Fibroblast of skin of left biceps (primary cell): ENCODE measurements around the gene CISH.

Source experiments
- DNase-seq, 2 experiments: peaks; one replicate each; pipeline ENCODE4 v3.0.0-alpha.2; 2013; ENCODE audit warnings: low read depth in 2 of 2

Gene CISH, protein sequence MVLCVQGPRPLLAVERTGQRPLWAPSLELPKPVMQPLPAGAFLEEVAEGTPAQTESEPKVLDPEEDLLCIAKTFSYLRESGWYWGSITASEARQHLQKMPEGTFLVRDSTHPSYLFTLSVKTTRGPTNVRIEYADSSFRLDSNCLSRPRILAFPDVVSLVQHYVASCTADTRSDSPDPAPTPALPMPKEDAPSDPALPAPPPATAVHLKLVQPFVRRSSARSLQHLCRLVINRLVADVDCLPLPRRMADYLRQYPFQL

DNA sequence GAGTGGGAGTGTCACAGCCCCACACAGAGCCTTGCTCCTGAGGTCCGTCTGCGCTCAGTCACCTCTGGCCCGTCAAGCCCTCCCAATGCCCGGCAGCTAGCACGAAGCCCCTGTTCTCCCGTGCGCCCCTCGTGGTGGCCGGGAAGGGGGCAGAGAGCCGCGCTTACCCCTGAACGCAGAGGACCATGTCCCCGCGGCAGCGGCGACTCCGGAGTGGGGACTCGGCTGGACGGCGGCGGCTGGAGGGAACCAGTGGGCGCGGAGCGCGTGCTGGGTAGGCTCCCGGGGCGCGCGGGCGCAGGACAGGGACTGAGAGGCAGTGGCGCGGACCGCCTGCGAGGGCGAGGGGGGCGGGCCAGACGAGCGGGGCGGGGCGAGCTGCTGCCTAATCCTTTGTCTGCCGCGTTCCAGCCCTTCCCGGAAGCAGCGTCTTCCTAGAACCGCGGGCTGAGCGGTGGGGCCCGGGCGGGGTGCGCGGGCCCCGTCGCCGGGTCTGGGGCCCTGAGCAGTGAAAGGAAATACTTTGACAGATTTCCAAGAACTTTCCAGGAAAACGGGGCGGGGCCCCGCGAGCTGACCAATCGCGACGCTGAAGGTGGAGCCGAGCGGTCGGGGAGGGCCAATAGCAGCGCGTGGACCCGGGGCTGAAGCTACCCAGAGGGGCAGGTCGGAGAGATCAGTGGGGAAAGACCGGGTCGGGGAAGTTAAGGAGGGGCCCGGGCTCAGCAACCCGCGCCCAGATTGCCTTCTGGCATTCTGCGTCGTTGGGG is at the start of gene CISH:
TSS of gene CISH (minus strand) at position 311 of the 770 bp plus-strand sequence. CDS start at position 187, 124 bp downstream.
- peak; percentile 88 to 91 for DNase-seq

DNA sequence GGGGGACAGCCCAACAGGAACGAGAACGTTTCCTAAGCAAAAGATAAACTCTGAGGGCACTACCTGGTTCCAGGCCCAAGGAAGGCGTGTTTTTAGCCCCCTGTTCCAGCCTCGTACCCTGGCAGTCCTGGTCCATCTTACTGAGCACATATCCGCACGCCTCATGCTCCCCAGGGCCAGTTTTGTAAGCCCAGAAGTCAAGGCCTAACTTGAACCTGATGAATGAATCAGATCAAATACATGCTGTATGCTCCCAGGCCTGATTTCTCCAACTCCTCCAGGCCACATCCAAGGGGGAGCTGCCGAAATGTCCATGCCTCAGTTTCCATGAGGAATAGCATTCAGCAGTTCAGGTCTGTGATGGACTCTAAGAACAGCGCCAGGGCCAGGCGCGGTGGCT is 48.8 kb upstream of the CISH start:
- DNase-seq = no peak

DNA sequence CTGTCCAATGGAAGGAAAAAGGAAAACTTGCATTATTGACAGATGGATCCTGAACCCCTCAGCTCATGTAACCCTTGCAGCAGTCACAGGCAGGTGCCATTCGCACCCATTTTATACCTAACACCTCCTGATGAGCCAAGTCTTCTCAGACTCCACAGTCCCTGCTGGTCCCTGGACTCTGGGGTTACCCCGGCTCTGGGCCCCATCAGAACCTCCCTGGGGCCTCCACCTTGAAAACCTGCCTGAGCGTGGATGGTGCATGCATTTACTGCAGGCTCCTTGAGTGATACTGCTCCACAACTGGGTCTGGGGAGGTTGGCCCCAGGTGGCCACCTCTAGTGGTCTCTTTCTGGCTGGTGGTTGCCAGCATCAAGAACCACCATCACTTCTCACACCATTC is 47.3 kb upstream of the CISH start:
- DNase-seq = no peak

DNA sequence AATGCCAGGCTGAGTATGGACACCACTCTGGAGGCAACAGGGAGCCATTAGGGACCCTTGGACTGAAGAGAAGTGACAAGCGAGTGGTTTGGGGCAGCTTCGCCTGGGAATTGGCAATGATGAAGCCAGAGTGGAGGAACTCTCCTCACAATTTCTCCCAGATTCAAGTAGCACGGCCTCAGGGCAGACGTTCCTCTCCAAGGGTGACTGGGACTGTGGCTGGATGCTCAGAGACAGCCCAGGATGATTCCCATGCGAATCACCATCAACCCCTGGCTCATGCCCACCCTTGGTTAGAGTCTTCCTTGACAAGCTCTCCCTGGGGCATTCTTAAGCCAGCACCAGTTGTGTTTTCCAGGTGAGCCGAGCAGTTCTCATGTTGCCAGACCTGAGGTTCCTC is 46.8 kb upstream of the CISH start:
- no peak for DNase-seq

DNA sequence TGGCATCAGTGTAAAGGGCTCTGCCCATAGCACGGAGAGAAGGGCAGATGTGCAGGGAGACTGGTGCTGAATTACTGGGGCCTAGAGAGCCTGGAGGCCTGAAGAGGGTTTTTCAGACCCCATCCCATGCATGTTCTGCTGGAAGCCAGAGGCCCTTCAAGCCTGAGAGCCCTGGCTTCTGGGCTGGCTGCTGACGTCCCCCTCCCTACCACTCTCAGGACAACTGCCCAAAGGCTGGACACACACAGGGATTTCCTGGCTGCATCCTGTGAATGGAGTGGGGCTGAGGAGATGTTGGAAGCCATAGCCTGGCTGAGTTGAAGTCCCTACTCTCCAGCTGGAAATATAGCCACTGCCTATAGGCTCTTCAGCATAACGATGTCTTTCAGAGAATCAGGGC is 46.2 kb upstream of the CISH start:
- no peak for DNase-seq

DNA sequence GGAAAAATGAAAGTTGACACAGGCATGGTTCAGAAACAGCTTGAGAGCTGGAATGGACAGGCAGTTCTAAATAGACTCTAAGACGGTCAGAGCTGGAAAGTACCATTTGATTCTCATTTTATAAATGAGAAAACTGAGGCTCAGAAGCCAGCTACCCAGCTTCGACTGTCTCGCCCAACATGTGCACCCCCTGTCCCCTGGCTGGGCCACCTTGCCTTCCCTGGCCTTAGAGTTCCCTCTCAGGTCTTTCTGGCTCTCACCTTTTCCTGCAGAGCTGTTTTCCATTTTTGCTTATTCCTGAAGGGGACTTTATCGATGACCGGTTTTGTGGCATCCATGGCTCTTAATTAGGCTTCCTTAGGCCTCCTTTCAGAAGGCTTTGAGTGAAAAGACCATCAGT is 45.8 kb upstream of the CISH start:
- DNase-seq = no peak

DNA sequence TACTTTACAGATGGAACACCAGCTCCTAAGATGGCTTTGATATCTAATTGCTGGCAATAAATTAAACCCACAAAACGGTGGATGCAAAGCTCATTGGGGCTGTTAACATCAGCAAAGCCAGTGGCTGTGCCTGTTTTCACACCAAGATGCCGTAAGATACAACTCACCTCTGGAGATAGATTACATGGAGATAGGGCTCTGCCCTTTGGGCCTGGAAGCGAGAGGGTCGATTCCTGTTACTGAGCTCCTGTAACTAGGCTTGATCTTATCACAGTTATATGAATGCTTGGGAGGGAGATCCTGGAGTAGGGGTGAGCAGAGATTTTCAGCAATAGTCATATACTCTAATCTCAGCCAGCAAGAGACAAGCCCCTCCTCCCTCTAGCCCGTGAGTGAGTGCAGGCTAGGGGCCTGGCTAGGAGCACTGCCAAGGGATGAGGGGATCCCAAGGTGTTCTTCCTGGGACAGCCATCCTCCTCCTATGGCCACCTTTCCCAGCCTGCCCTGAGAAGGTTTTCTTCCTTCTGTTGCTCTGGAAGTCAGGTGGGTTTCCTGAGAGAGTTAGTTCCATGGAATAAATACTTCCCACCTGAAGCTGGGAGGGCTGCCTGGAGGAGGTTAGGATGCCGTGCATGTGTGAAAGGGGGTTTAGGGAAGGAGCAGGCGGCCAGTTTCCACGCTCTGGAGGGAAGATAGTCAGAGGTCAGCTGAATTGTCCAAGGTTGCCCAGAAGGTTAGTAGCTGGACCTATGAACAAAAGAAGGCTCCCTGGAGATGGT is 45.0 kb upstream of the CISH start:
- no peak for DNase-seq

DNA sequence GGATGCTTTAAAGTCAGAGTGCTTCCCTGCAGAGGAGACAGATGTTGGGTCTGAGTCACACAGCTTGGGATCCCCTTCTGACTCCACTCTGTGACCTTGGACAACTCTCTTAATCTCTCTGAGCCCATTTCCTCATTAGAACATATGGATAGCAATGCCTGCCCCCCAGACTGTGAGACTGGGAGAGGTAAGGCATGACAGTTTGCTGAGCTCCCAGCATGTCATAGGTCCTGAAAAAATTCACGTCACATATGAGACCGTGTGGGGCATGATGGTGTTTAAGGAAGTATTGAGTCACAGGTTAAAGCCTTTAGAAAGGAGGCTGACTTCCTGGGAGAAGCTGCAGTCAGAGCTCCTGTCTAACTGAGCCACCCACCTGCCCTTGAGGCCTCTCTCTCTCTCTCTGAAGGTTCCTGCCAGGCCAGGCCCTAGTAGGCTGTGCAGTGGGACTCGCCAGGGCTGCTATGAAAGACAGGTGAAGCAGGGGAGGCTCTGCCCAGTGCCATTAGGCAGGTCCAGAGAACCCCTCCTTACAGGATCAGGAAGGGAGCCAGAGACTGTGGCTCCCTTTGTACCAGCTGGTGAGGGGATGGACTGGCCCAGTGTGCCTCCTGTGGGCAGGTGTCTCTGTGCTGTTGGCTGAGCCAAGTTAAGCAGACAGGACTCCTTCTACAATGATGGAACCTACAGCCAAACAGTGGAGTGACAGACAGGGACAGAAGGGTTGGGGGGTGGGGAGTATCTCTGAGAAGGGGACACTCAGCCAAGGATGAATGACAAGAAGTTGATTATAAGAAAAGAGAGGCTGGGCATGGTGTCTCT is 43.6 kb upstream of the CISH start:
- no peak for DNase-seq

DNA sequence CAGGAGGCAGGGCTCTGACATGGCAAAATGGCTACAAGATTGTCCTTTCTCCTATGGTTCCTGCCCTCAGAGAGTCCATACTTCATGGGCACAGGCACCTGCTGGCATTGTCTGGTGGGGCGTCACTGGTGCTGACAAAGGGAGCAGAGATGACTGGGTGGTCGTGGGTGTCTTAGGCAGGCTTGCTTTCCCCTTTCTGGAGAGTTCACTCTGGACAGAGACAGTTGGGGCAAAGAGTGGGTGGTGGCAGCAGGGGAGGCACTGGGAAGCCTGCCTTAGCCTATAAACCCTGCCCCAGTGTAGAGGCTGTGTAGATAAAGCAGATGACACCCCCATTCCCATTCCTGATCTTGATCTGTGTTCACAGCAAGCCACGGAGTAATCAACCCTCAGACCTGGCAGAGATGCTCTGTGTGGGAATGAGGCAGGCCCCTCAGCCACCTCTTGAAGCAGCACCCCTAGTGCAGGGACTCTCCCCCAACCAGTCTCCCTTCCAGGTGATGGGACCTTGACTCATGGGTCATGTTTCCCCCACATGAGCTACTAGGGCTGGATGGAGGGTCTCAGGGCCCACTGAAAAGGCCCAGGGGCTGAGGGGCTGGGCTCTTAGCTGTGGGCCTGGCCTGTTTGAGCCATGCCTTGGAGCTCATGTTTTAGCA is 42.5 kb upstream of the CISH start:
- DNase-seq = no peak

DNA sequence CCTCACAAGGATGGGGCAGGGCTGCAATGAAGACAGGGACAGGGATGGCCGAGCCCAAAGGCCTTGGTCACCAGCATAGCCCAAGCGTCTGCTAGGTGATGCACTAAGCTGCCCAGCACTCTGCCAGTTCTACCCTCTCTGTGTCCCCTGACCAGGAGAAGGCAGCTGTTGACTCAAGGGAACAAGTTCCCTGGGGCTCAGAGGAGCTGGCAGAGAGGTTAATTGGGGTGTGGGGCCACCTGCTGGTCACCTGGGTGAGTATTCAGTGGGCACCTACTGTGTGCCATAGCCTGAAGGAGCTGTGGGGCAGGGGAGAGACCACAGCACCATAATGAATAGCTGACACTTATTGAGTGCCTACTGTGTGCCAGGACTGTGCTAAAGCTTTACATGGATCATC is 41.1 kb upstream of the CISH start:
- DNase-seq = no peak

DNA sequence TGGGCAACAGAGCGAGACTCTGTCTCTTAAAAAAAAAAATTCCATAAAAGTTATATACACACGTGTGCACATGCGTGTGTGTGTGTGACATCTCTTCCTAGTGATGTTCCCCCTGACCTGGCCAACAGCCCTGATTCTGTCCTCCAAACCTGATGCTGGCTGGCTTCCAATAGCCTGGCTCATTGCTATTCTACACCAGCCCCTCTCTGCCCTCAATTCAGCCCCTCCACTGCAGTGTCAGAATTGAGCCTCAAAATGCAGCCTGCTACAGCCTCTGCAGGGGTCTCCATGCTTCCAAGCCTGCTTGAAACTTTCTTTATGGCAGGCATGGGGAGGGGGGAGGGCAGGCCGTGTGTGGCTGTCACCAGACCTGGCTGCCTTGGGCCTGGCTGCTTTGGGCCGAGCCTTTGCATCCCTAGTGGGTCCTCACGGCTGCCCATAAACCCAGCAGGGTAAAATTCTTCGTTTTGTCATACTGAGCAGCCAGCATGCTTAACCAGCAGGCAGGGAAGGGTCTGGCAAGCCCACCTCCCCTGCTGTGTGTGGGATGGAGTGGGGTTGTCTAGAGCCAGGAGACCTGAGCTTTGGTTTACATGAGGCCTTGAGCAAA is 40.5 kb upstream of the CISH start:
- DNase-seq = no peak

DNA sequence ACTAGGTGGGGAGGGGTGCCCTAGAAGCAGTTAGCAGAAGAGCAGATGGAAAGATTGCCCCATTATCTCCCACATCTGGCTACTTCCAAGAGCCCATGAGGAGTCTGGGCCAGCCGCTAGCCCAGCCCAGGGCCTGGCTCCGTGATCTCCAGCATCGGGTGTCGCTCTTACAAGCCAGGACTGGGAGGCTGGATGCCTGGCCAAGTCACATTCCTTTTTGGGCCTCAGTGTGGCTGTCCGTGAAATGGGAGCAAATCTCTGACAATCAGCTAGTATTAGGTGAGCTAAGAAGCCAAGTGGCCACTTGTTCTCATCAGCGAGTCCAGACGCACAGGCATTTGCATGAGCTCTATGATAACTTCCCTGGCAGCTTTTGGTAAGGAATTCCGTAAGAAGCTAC is 39.9 kb upstream of the CISH start:
- no peak for DNase-seq

DNA sequence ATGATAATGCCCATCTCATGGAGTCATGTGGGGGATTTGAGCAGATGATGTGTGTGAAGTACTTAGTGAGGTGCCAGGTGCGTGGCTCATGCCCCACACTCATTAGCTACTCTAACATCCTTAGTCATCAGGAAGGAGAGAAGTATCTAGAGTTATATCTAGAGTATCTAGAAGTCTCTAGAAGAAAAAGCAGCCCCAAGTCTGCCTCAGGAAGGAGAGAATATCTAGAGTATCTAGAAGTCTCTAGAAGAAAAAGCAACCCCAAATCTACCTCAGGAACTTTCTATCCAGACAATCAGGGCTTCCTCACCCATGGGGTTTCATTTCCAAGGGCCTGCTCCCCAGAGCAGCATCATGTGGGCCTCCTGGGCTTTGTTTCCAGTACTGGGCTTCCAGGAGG is 38.4 kb upstream of the CISH start:
- DNase-seq = no peak

DNA sequence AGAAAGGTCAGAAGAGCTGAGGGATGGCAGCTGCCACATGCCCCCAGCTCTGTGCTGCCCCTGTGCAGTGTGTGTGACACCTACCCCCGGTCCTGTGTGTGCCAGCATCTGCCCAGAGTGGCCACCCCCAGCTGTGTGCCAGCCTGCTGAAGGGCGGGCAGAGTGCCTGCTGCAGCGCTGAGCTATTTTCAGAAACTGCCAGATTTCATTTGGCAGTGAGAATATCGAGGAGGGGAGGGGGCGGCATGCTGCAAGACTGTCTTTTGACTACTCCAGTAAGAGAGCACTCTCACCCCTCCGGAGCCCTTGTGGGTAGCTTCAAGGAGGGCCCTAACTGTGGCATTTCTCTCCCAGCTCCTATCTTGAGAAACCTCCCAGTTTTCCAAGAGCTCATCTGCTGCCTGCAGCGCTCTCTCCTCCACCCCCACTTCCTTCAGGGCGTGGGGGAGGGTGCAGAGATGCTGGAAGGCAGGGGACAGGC is 37.9 kb upstream of the CISH start:
- DNase-seq = no peak

DNA sequence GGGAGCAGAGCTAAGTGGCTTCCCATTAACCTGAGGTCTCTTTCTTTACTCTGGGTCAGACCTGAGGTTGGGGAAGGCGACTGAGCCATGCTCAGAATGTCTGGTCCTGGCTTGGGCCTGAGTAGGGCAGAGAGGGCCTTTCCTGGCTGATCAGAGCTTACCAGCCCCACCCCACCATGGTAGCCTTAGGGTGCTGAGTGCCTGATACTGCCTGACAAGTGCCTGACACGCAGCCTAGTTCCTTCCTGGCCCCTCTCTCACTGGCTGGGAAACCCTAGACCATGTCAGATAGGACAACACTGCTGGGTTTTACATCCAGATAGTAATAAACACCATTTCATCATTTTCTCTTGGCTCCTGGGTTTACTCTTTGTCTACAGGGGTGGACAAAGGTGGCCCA is 37.4 kb upstream of the CISH start:
- DNase-seq = no peak

DNA sequence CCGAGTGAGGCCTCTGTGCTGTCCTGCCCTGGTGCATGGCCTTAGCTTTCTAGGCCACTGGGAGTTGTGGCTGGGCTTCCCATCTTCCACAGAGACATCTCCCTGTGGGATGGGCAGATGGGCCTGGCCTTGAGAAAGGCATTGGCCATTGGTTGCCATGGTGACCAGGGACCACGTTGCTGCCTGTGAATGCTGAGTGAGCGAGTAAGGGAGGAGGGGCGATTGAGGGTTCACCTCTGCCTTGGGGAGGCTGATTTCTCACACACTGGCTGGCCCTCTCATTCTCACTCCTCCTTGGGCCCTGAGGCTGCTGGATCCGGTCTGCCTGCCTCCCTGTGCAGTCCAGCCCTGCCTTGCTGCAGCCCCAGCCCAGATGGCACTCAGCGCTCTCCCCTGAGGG is 36.7 kb upstream of the CISH start:
- no peak for DNase-seq

DNA sequence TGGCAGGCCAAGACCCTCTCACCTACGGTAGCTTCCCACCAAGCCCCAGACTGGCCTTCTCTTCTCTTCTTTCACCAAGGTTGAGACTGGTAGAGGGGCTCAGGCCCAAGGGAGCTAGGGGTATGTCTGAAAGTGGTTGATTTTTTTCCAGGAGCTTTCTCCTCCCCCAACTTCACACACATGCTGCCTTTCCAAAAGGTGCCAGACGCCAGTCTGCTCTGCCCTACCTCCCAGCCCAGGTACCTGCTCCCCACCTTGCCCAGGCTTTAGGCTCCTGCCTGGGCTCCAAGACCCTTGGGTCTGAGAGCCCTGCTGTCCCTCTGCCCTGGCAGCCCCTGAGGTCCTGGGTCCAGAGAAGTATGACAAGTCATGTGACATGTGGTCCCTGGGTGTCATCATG is 33.8 kb upstream of the CISH start:
- DNase-seq = no peak

DNA sequence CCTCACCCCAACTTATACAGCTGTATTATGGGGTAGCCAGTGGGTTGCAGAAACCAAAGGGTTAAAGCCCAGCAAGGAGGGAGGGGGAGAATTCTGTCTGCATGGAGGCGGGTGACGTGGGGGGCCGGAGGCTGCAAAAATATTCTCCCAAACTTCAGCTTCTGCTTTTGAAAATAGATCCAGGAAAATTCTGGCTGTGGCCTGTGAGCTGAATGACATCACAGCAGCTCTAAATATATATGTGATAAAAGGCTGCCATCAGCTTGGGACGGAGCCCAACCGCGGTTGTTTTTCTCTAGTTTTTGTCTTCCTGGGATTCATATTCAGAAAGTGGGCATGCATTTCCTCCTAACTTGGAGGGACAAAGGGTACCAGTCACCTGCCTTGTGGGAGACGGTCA is 33.0 kb upstream of the CISH start:
- no peak for DNase-seq

DNA sequence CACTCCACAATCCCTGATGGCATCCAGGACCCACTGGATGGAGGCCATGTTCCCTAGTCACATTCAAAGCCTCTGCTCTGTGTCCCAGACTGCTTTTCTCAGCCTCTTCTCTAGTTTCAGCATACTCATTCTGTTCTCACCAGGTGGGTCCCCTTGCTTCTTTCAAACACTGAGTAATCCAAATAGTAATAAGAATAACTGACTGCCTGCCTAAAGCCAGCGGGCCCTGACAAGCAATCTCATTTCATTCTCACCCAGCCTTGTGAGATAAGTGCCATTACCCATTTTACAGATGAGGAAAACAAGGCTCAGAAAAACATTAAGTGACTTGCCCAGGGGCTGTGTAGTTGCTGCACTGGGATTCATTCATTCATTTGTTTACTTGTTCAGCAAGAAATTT is 30.8 kb upstream of the CISH start:
- DNase-seq = no peak

DNA sequence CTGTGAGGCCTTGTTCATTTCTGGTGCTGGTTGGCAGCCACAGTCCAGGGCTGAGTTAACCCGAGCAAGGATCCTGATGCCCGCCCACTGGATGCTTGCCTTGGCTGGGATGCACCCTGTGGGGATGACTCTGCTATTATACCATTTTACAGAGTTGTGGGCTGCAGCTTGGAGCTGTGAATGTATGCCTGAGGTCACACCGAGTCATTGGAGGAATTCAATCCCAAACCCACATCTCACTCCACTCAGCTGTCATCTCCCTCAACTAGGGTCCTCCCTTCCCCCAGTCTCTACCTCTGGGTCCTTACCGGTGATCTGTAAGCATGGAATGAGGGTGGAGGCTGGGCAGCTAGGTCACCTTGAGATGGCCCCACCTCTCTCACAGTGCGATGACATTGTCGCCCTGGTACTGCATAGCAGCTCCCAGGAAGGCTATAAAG is 27.5 kb upstream of the CISH start:
- peak in 1 of 2 experiments; percentile 16 for DNase-seq

DNA sequence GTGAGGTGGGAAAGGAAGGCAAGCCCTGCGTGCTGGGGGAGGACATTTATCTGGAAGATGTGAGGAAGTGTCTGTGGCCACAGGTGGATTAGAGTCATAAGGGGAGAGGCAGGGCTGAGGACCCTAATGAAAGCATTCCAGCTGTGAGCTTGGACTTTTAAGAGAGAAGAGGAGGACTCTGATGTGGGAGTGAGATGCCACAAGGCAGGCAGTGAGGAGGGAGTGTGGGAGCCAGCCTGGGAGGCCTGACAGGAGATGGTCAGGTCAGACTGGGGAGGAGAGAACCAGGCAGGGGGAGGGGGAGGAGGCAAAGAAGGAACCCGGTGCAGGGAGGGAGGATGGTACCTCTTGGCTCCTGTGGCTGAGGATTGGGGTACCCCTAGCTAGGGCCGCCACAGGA is 26.4 kb upstream of the CISH start:
- no peak for DNase-seq
